HL-60 (cell line): Measurements from ENCODE around the gene NRCAM.

Source experiments
- CTCF ChIP-seq: IDR thresholded peaks from one replicate; pipeline ENCODE4 v1.5.1; 2011; ENCODE audit warnings: low read length, control low read depth, inconsistent platforms; ENCODE audit not compliant: insufficient read depth
- POLR2AphosphoS5 ChIP-seq: IDR thresholded peaks from 2 replicates; pipeline ENCODE4 v1.6.1; 2012; ENCODE audit warnings: low read depth
- REST ChIP-seq: IDR thresholded peaks from 2 replicates; pipeline ENCODE4 v1.6.1; 2012; ENCODE audit warnings: low read depth; ENCODE audit not compliant: insufficient replicate concordance
- SPI1 ChIP-seq: IDR thresholded peaks from 2 replicates; pipeline ENCODE4 v1.6.1; 2012; ENCODE audit warnings: low read depth, mild to moderate bottlenecking, borderline replicate concordance

- TF ChIP-seq CTCF: no peak
- no peak for TF ChIP-seq POLR2AphosphoS5
- no peak for TF ChIP-seq REST
- no peak for TF ChIP-seq SPI1
Observed at GRCh38 chr7:108203537-108203936, 252.7 kb downstream of the NRCAM start.
